DND-41 (cell line): ENCODE data around the gene UROC1.

ENCODE experiments used
- EZH2 ChIP-seq: IDR thresholded peaks from 3 replicates; pipeline ENCODE4 v1.6.1; 2012; ENCODE audit warnings: borderline replicate concordance, low read depth, mild to moderate bottlenecking, moderate library complexity, low read length, inconsistent platforms; ENCODE audit not compliant: severe bottlenecking
- TF ChIP-seq, protein P1 (sequence below): IDR thresholded peaks from 2 replicates; pipeline ENCODE4 v1.5.1; 2012; ENCODE audit warnings: borderline replicate concordance, low read length, moderate library complexity, mild to moderate bottlenecking; ENCODE audit not compliant: poor library complexity, severe bottlenecking; ENCODE audit errors: extremely low read depth

DNA sequence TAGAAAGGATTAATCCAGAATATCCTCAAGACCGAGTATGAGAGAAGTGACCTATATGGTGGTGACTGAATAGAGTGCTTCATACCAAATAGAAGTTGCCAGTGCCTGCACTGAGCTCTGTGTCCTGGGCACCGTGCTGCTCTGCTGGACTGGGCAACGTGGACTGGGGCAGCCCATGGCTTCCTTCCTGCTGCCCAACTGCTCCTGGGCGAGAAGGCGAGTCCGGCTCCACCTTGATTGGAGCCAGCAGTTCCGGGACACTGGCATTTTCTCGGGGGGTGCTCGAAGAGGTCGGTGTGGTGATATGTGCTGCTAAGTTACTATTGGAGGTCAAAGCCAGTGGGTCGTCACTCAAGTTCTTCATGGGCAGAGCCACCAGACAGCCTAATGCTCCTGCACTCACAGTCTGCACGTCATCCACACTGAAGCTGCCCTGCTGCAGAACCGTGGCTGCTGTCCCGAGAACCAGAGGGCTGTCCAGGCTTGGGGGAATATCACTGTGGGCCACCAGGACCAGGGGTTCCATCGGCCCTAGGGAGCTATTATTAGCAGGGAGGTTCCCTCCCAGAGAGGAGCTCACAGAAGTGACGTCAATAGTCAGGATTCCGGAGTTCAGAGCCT lies 56.0 kb downstream of the UROC1 start:
- no peak for TF ChIP-seq EZH2
- TF ChIP-seq, protein P1, sequence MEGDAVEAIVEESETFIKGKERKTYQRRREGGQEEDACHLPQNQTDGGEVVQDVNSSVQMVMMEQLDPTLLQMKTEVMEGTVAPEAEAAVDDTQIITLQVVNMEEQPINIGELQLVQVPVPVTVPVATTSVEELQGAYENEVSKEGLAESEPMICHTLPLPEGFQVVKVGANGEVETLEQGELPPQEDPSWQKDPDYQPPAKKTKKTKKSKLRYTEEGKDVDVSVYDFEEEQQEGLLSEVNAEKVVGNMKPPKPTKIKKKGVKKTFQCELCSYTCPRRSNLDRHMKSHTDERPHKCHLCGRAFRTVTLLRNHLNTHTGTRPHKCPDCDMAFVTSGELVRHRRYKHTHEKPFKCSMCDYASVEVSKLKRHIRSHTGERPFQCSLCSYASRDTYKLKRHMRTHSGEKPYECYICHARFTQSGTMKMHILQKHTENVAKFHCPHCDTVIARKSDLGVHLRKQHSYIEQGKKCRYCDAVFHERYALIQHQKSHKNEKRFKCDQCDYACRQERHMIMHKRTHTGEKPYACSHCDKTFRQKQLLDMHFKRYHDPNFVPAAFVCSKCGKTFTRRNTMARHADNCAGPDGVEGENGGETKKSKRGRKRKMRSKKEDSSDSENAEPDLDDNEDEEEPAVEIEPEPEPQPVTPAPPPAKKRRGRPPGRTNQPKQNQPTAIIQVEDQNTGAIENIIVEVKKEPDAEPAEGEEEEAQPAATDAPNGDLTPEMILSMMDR = no peak
